ENCODE data around the gene OR10W1. TPM values are rescaled to one million over a fixed set of nuclear protein-coding genes. Genes with fewer than 3 reads are reported as not detected.

The OR10W1 gene
- total RNA-seq, result not detected

GRCh38 chr11:58268142-58268541, at the start of gene OR10W1:
Gene OR10W1 (minus strand): TSS chr11:58268260. CDS start chr11:58267858, 402 bp downstream.
- H3K9me3 ChIP-seq (ENCODE audit: low read depth, low read length), result no peaks in the 10 kb centered on the region

GRCh38 chr11:58316142-58316541, 48.1 kb upstream of the OR10W1 start:
- Histone ChIP-seq H3K4me1 (ENCODE audit: insufficient read depth, low read length) (no peaks in the 10 kb centered on the region), H3K27me3 (ENCODE audit: insufficient read depth, low read length) (no peaks in the 10 kb centered on the region), H3K4me3 (ENCODE audit: low read length) (no peak overlapping the region), H3K9me3 (ENCODE audit: low read depth, low read length) (no peaks in the 10 kb centered on the region)

More at GRCh38 chr11:58268142-58268541, at the start of gene OR10W1:
- Histone ChIP-seq H3K4me3 (ENCODE audit: low read length) (no peak within 1 kb of the TSS), H3K27me3 (ENCODE audit: insufficient read depth, low read length) (no peaks in the 10 kb centered on the region), H3K4me1 (ENCODE audit: insufficient read depth, low read length) (no peaks in the 10 kb centered on the region)

GRCh38 chr11:58301576-58301975, 33.5 kb upstream of the OR10W1 start:
- no peak overlapping the region for H3K4me3 ChIP-seq (ENCODE audit: low read length)
- no peaks in the 10 kb centered on the region for H3K4me1 ChIP-seq (ENCODE audit: insufficient read depth, low read length)
- no peaks in the 10 kb centered on the region for H3K9me3 ChIP-seq (ENCODE audit: low read depth, low read length)
- H3K27me3 ChIP-seq (ENCODE audit: insufficient read depth, low read length), result peaks cover 2% of the 10 kb centered on the region

GRCh38 chr11:58292017-58292416, 24.0 kb upstream of the OR10W1 start:
- Histone ChIP-seq H3K9me3 (ENCODE audit: low read depth, low read length) (no peaks in the 10 kb centered on the region), H3K27me3 (ENCODE audit: insufficient read depth, low read length) (peaks cover 2% of the 10 kb centered on the region), H3K4me3 (ENCODE audit: low read length) (no peak overlapping the region), H3K4me1 (ENCODE audit: insufficient read depth, low read length) (no peaks in the 10 kb centered on the region)

GRCh38 chr11:58289266-58289665, 21.2 kb upstream of the OR10W1 start:
- H3K27me3 ChIP-seq (ENCODE audit: insufficient read depth, low read length), result no peaks in the 10 kb centered on the region

GRCh38 chr11:58286249-58286648, 18.2 kb upstream of the OR10W1 start:
- Histone ChIP-seq H3K27me3 (ENCODE audit: insufficient read depth, low read length) (peaks cover 4% of the 10 kb centered on the region), H3K4me3 (ENCODE audit: low read length) (no peak overlapping the region), H3K9me3 (ENCODE audit: low read depth, low read length) (no peaks in the 10 kb centered on the region), H3K4me1 (ENCODE audit: insufficient read depth, low read length) (no peaks in the 10 kb centered on the region)

More at GRCh38 chr11:58289266-58289665, 21.2 kb upstream of the OR10W1 start:
- Histone ChIP-seq H3K4me1 (ENCODE audit: insufficient read depth, low read length) (no peaks in the 10 kb centered on the region), H3K9me3 (ENCODE audit: low read depth, low read length) (no peaks in the 10 kb centered on the region), H3K4me3 (ENCODE audit: low read length) (no peak overlapping the region)

GRCh38 chr11:58285483-58286040, 17.5 kb upstream of the OR10W1 start:
- Histone ChIP-seq H3K4me3 (ENCODE audit: low read length) (no peak overlapping the region), H3K27me3 (ENCODE audit: insufficient read depth, low read length) (peaks cover 4% of the 10 kb centered on the region), H3K9me3 (ENCODE audit: low read depth, low read length) (no peaks in the 10 kb centered on the region), H3K4me1 (ENCODE audit: insufficient read depth, low read length) (no peaks in the 10 kb centered on the region)

GRCh38 chr11:58276151-58276550, 8.1 kb upstream of the OR10W1 start:
- H3K4me1 ChIP-seq (ENCODE audit: insufficient read depth, low read length), result no peaks in the 10 kb centered on the region
- no peaks in the 10 kb centered on the region for H3K27me3 ChIP-seq (ENCODE audit: insufficient read depth, low read length)
- H3K4me3 ChIP-seq (ENCODE audit: low read length), result no peak overlapping the region
- no peaks in the 10 kb centered on the region for H3K9me3 ChIP-seq (ENCODE audit: low read depth, low read length)

- no peaks in the 10 kb centered on the region for H3K9me3 ChIP-seq (ENCODE audit: low read depth, low read length)
- H3K27me3 ChIP-seq (ENCODE audit: insufficient read depth, low read length), result no peaks in the 10 kb centered on the region
- H3K4me1 ChIP-seq (ENCODE audit: insufficient read depth, low read length), result no peaks in the 10 kb centered on the region
- no peak overlapping the region for H3K4me3 ChIP-seq (ENCODE audit: low read length)
Measured at GRCh38 chr11:58275002-58275401, 6.9 kb upstream of the OR10W1 start.

- H3K4me1 ChIP-seq (ENCODE audit: insufficient read depth, low read length), result no peaks in the 10 kb centered on the region
- peaks cover 7% of the 10 kb centered on the region for H3K9me3 ChIP-seq (ENCODE audit: low read depth, low read length)
- H3K4me3 ChIP-seq (ENCODE audit: low read length), result no peak overlapping the region
- no peaks in the 10 kb centered on the region for H3K27me3 ChIP-seq (ENCODE audit: insufficient read depth, low read length)
Measured at GRCh38 chr11:58259983-58260382, 8.1 kb downstream of the OR10W1 start.

GRCh38 chr11:58254936-58255335, 13.1 kb downstream of the OR10W1 start:
- Histone ChIP-seq H3K9me3 (ENCODE audit: low read depth, low read length) (no peaks in the 10 kb centered on the region), H3K4me3 (ENCODE audit: low read length) (no peak overlapping the region), H3K27me3 (ENCODE audit: insufficient read depth, low read length) (no peaks in the 10 kb centered on the region), H3K4me1 (ENCODE audit: insufficient read depth, low read length) (no peaks in the 10 kb centered on the region)

- no peaks in the 10 kb centered on the region for H3K9me3 ChIP-seq (ENCODE audit: low read depth, low read length)
- H3K4me3 ChIP-seq (ENCODE audit: low read length), result no peak overlapping the region
- no peaks in the 10 kb centered on the region for H3K4me1 ChIP-seq (ENCODE audit: insufficient read depth, low read length)
- H3K27me3 ChIP-seq (ENCODE audit: insufficient read depth, low read length), result no peaks in the 10 kb centered on the region
Measured at GRCh38 chr11:58243954-58244353, 24.1 kb downstream of the OR10W1 start.

- no peaks in the 10 kb centered on the region for H3K27me3 ChIP-seq (ENCODE audit: insufficient read depth, low read length)
- no peaks in the 10 kb centered on the region for H3K9me3 ChIP-seq (ENCODE audit: low read depth, low read length)
- H3K4me3 ChIP-seq (ENCODE audit: low read length), result no peak overlapping the region
- H3K4me1 ChIP-seq (ENCODE audit: insufficient read depth, low read length), result no peaks in the 10 kb centered on the region
Measured at GRCh38 chr11:58227956-58228615, 40.0 kb downstream of the OR10W1 start.

- H3K27me3 ChIP-seq (ENCODE audit: insufficient read depth, low read length), result no peaks in the 10 kb centered on the region
- H3K9me3 ChIP-seq (ENCODE audit: low read depth, low read length), result no peaks in the 10 kb centered on the region
- H3K4me3 ChIP-seq (ENCODE audit: low read length), result no peak overlapping the region
- H3K4me1 ChIP-seq (ENCODE audit: insufficient read depth, low read length), result no peaks in the 10 kb centered on the region
Measured at GRCh38 chr11:58222721-58223120, 45.3 kb downstream of the OR10W1 start.
